Parathyroid adenoma (tissue), 2 donors: ENCODE data around the gene ZNF277.

Experiments
- H2AFZ ChIP-seq: fragments of 300-600 bp; sonication (generic); one replicate; pipeline ENCODE4 v1.7.0; 2017; ENCODE audit warnings: antibody characterized with exemption, mild to moderate bottlenecking
- H3K27ac ChIP-seq: fragments of 300-600 bp; sonication (generic); one replicate; pipeline ENCODE4 v1.7.0; 2017
- H3K27me3 ChIP-seq: fragments of 300-600 bp; sonication (generic); one replicate; pipeline ENCODE4 v1.7.0; 2017; ENCODE audit warnings: low read length; ENCODE audit not compliant: control insufficient read depth, insufficient read depth
- H3K36me3 ChIP-seq: fragments of 300-600 bp; sonication (generic); one replicate; pipeline ENCODE4 v1.7.0; 2017; ENCODE audit warnings: low read length; ENCODE audit not compliant: control insufficient read depth, insufficient read depth
- H3K4me1 ChIP-seq: fragments of 300-600 bp; sonication (generic); one replicate; pipeline ENCODE4 v1.7.0; 2017; ENCODE audit warnings: control low read depth
- H3K4me2 ChIP-seq: fragments of 300-600 bp; sonication (generic); one replicate; pipeline ENCODE4 v1.7.0; 2017; ENCODE audit warnings: low read length
- H3K4me3 ChIP-seq: fragments of 300-600 bp; sonication (generic); one replicate; pipeline ENCODE4 v1.7.0; 2017; ENCODE audit warnings: low read depth, low read length
- H3K79me2 ChIP-seq: fragments of 300-600 bp; sonication (generic); one replicate; pipeline ENCODE4 v1.7.0; 2017; ENCODE audit warnings: control low read depth
- H3K9ac ChIP-seq: fragments of 300-600 bp; sonication (generic); one replicate; pipeline ENCODE4 v1.7.0; 2017; ENCODE audit warnings: mild to moderate bottlenecking
- H3K9me3 ChIP-seq: fragments of 300-600 bp; sonication (generic); one replicate; pipeline ENCODE4 v1.7.0; 2017; ENCODE audit warnings: low read length; ENCODE audit not compliant: control insufficient read depth
- TF ChIP-seq, protein P1 (sequence below): fragments of 300-600 bp; sonication (generic); IDR thresholded peaks from one replicate; pipeline ENCODE4 v1.7.0; 2017; ENCODE audit warnings: antibody characterized with exemption, mild to moderate bottlenecking
- donor health status: primary hyperparathyroidism.

The ZNF277 gene

DNA sequence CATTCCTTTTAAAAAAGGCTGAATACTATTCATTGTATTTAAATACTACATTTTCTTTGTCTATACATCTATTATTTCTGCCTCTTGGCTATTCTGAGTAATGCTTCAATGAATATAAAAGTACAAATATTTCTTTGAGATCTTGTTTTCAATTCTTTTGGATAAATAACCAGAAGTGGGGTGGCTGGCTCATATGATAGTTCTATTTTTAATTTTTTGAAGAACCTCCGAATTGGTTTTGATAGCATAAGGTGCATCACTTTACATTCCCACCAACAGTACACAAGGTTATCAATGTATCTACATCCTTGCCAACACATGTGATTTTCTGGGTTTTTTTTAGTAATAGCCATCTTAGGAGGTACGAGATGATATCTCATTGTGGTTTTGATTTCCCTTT, 72.5 kb downstream of the ZNF277 start:
- Histone ChIP-seq H3K79me2 (peaks cover 19% of the 10 kb centered on the region), H3K27ac (no peak overlapping the region), H3K27me3 (no peaks in the 10 kb centered on the region), H3K4me2 (no peak overlapping the region), H3K9me3 (no peaks in the 10 kb centered on the region), H2AFZ (no peak overlapping the region), H3K4me1 (no peaks in the 10 kb centered on the region), H3K36me3 (no peaks in the 10 kb centered on the region), H3K4me3 (no peak overlapping the region), H3K9ac (no peak overlapping the region)
- TF ChIP-seq, protein P1, sequence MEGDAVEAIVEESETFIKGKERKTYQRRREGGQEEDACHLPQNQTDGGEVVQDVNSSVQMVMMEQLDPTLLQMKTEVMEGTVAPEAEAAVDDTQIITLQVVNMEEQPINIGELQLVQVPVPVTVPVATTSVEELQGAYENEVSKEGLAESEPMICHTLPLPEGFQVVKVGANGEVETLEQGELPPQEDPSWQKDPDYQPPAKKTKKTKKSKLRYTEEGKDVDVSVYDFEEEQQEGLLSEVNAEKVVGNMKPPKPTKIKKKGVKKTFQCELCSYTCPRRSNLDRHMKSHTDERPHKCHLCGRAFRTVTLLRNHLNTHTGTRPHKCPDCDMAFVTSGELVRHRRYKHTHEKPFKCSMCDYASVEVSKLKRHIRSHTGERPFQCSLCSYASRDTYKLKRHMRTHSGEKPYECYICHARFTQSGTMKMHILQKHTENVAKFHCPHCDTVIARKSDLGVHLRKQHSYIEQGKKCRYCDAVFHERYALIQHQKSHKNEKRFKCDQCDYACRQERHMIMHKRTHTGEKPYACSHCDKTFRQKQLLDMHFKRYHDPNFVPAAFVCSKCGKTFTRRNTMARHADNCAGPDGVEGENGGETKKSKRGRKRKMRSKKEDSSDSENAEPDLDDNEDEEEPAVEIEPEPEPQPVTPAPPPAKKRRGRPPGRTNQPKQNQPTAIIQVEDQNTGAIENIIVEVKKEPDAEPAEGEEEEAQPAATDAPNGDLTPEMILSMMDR, result no peak

DNA sequence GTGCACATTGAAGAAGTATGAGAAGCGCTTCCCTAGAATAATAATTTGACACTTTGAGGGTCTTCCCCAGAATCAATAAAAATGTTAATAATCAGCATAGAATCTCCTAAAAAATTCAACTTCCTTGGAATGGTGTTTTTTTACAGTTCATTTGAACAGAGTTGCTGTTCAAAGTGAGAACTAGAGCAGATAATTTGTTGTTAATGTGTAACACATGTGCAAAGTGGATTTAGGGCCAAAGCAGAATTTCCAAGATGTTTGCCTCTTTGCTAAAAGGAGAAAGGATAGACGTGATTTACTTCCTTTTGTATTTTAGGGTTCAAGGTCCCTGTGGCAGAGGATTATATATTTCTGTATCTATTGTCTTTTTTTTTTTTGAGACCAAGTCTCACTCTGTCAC, 73.8 kb downstream of the ZNF277 start:
- H2AFZ ChIP-seq, result no peak overlapping the region
- peaks cover 13% of the 10 kb centered on the region for H3K79me2 ChIP-seq
- H3K27ac ChIP-seq, result no peak overlapping the region
- H3K9me3 ChIP-seq, result no peaks in the 10 kb centered on the region
- TF ChIP-seq, protein P1, result no peak
- no peak overlapping the region for H3K9ac ChIP-seq
- H3K36me3 ChIP-seq, result no peaks in the 10 kb centered on the region
- H3K4me3 ChIP-seq, result no peak overlapping the region
- H3K27me3 ChIP-seq, result no peaks in the 10 kb centered on the region
- H3K4me1 ChIP-seq, result no peaks in the 10 kb centered on the region
- no peak overlapping the region for H3K4me2 ChIP-seq

DNA sequence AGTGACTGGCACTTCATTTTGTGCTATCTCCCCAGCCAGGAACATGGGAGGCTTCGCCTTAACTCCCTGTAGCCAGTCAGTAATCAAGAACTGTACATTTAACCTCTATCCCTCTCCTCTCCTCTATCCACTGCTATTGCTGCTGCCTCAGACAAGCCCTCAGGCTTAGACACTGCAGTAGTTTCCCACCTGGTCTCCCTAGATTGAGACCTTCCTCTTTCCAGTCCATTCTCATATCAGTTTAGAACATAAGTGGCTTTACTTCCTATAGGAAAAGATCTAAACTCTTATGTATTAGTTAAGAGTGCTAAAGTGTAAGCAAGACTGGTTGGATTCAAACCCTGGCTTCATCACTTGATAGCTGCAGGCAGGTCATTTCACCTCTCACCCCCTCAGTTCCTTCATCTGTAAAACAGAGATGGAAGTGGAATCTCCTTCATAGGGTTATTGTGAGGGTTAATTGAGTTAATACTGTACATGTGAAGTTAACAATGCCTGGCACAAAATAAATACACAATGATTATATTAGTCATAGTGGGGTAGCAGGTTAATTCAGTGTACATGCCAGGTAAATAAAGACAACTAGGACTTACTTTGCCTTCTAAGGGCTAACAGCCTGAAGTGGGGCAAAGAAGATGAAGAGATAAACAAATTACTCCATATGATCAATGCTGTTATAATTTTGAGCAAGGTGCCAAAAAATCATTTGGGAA, 76.1 kb downstream of the ZNF277 start:
- no peaks in the 10 kb centered on the region for H3K9me3 ChIP-seq
- TF ChIP-seq, protein P1, result no peak
- no peak overlapping the region for H3K9ac ChIP-seq
- H3K4me1 ChIP-seq, result no peaks in the 10 kb centered on the region
- no peaks in the 10 kb centered on the region for H3K36me3 ChIP-seq
- H3K27me3 ChIP-seq, result no peaks in the 10 kb centered on the region
- H3K4me2 ChIP-seq, result no peak overlapping the region
- H3K27ac ChIP-seq, result no peak overlapping the region
- peaks cover 11% of the 10 kb centered on the region for H3K79me2 ChIP-seq
- no peak overlapping the region for H3K4me3 ChIP-seq
- no peak overlapping the region for H2AFZ ChIP-seq

DNA sequence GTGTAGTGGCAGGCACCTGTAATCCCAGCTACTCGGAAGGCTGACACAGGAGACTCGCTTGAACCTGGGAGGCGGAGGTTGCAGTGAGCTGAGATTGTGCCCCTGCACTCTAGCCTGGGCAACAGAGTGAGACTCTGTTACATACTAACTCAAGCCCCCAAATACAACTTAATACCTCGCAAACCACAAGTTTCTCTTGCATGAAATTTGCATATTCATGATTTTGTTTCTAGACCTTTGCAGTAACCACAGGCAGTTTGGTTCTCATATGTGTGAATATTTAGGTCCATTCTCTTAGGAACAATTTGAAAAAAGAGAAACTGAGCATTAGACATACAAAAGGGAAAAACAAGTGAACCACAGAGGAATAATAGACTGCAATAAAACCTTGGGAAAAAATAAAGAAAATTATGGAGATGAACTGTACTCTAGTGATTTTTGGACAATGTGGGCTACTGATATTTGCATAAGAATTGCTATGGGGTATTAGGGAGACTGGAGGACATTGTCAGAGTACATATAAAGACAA, 77.0 kb downstream of the ZNF277 start:
- Histone ChIP-seq H3K9ac (no peak overlapping the region), H3K4me3 (no peak overlapping the region), H3K4me2 (no peak overlapping the region), H3K9me3 (no peaks in the 10 kb centered on the region), H3K27me3 (no peaks in the 10 kb centered on the region), H3K79me2 (peaks cover 11% of the 10 kb centered on the region), H2AFZ (no peak overlapping the region), H3K4me1 (no peaks in the 10 kb centered on the region), H3K27ac (no peak overlapping the region), H3K36me3 (no peaks in the 10 kb centered on the region)
- TF ChIP-seq, protein P1, result no peak
